Common myeloid progenitor, CD34-positive (primary cell): ENCODE results near the gene MEIS2.

Experiments
- CTCF ChIA-PET: fragments of 350-600 bp; sonication (Branson Sonifier 250); formaldehyde crosslinking; loops from one replicate; lab custom pipeline; 2021; ENCODE audit warnings: antibody characterized with exemption; lab: Charles Lee
- POLR2A ChIA-PET: fragments of 350-600 bp; sonication (Branson Sonifier 250); formaldehyde crosslinking; loops from one replicate; lab custom pipeline; 2021; ENCODE audit warnings: antibody characterized with exemption; lab: Charles Lee
- DNase-seq, 3 donors: peaks; one replicate each; pipeline versions ENCODE4 v3.0.0 to v3.0.0-alpha.2; 2013
- H3K27ac ChIP-seq, 2 experiments: 1 replicate in 1 of 2; 2 replicates in 1 of 2; pipeline ENCODE4 v1.7.0; 2013; ENCODE audit warnings: inconsistent platforms in 2 of 2, low read length in 2 of 2, mild to moderate bottlenecking in 2 of 2, low read depth in 1 of 2, moderate library complexity in 1 of 2; ENCODE audit not compliant: severe bottlenecking in 2 of 2, insufficient read depth in 1 of 2, poor library complexity in 1 of 2
- H3K27me3 ChIP-seq, 5 experiments: replicated peaks in 2 of 5; 1 replicate in 3 of 5; 2 replicates in 2 of 5; pipeline versions ENCODE4 v1.6.1 to v1.7.0; 2013; ENCODE audit warnings: low read length in 4 of 5, mild to moderate bottlenecking in 2 of 5, moderate library complexity in 2 of 5, inconsistent platforms in 1 of 5; ENCODE audit not compliant: insufficient read depth in 5 of 5, control insufficient read depth in 4 of 5
- H3K36me3 ChIP-seq, 4 experiments: 1 replicate in 2 of 4; 2 replicates in 2 of 4; pipeline versions ENCODE4 v1.6.1 to v1.7.0; 2013; ENCODE audit warnings: low read length in 3 of 4, control low read depth in 1 of 4, mild to moderate bottlenecking in 1 of 4; ENCODE audit not compliant: control insufficient read depth in 4 of 4, insufficient read depth in 4 of 4
- H3K4me1 ChIP-seq, 4 experiments: 1 replicate in 3 of 4; 2 replicates in 1 of 4; pipeline versions ENCODE4 v1.6.1 to v1.7.1; 2013; ENCODE audit warnings: low read length in 3 of 4, mild to moderate bottlenecking in 3 of 4, control low read depth in 1 of 4, inconsistent platforms in 1 of 4, moderate library complexity in 1 of 4; ENCODE audit not compliant: control insufficient read depth in 4 of 4, insufficient read depth in 4 of 4; ENCODE audit errors: control extremely low read depth in 1 of 4
- H3K4me3 ChIP-seq, 7 experiments: 1 replicate in 4 of 7; 2 replicates in 3 of 7; pipeline versions ENCODE4 v1.5.1 to v1.7.0; 2013; ENCODE audit warnings: mild to moderate bottlenecking in 7 of 7, low read length in 6 of 7, moderate library complexity in 6 of 7, inconsistent platforms in 2 of 7, low read depth in 2 of 7, control low read depth in 1 of 7; ENCODE audit not compliant: insufficient read depth in 4 of 7, control insufficient read depth in 1 of 7; ENCODE audit errors: extremely low read depth in 1 of 7
- H3K9me3 ChIP-seq, 5 experiments: 1 replicate in 4 of 5; 2 replicates in 1 of 5; pipeline versions ENCODE4 v1.6.1 to v1.7.1; 2013; ENCODE audit warnings: low read length in 4 of 5, mild to moderate bottlenecking in 2 of 5, inconsistent platforms in 1 of 5, low read depth in 1 of 5, moderate library complexity in 1 of 5; ENCODE audit not compliant: control insufficient read depth in 4 of 5, insufficient read depth in 2 of 5; ENCODE audit errors: control extremely low read depth in 1 of 5
- WGBS: methylation state at CpG from one replicate; pipeline ENCODE4 v1.1.5; 2013; ENCODE audit not compliant: insufficient coverage; 5-methylcytosine and 5-hydroxymethylcytosine counted together

The MEIS2 gene

DNA sequence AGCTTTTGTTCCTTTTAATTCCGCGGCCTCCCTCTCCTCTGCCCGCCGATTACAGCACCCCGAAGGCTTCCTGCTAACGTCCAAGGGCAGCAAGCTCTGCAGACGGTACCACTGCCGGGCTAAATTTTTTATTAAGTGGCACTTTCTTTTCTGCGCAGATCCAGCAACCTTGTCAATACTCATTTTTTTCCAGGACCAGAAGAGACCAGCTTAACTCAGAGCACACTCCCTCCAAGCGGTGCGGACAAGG, 542 bp upstream of the MEIS2 start:
- WGBS = 0% methylated on average over 7 of the region's 11 CpGs
- DNase-seq = peak in 2 of 3 donors; percentile 59 to 66
- Histone ChIP-seq H3K9me3 (no peaks in the 10 kb centered on the region), H3K4me3 (peak overlapping the region; percentile 16 to 78 (median 59)), H3K4me1 (peaks cover 0 to 37% (median 32%) of the 10 kb centered on the region in 4 experiments), H3K27me3 (peaks cover 23 to 98% (median 56%) of the 10 kb centered on the region in 5 experiments), H3K27ac (peak overlapping the region in 1 of 2 experiments; percentile 73), H3K36me3 (no peaks in the 10 kb centered on the region)
- POLR2A ChIA-PET = no interaction called here
- CTCF ChIA-PET = interaction anchor here (0.7 to 1.4 kb wide), 3 partner anchors 10 to 217 kb away, joined by 3 to 5 read pairs (median 4); no protein-coding TSS in a partner anchor

DNA sequence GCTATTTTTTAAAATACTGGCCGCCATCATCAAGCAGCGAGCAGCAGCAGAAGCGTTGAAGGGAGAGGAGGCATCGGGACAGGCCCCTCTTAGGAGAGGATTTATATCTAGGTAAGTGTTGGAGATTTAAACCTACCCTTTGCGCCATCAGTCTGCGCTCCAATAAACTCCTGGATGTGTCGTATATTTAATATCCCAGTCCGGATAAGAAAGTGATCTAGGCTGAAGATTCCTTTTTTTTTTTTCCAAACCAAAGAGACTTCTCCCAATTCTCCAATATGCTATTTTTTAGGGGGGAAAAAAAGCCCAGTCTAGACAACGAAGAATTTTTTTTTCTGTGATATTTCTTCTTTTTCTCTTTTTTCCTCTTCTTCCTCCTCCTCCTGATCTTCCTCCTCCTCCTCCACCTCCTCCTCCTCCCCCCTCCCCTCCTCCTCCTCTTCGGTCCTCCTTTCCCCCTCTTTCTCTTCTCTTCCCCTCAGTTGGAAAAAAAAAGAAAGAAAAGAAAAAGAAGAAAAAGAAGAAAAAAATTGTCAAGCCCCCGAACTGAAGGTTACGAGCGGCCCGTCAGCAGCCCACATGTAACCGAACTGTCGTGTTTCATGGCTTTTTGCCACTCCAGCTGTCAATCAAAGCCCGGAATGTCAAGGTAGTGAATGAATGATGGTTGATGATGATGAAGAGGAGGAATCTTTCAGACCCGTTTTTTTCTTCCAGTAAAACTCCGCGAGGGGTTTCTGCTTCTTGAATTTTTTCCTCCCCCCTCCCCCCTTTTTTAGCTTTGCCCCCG, 835 bp downstream of the MEIS2 start:
- 6% methylated on average over 8 of the region's 21 CpGs for WGBS
- no peak for DNase-seq
- POLR2A ChIA-PET = interaction anchor here (0.5 kb wide), 1 partner anchor 1604 kb away, joined by 3 read pairs; no protein-coding TSS in a partner anchor
- Histone ChIP-seq H3K27ac (peak overlapping the region in 1 of 2 experiments; percentile 66), H3K9me3 (no peaks in the 10 kb centered on the region), H3K4me1 (peaks cover 0 to 37% (median 32%) of the 10 kb centered on the region in 4 experiments), H3K4me3 (peak overlapping the region in 6 of 7 experiments; percentile 34 to 78 (median 71)), H3K36me3 (no peaks in the 10 kb centered on the region), H3K27me3 (peaks cover 19 to 97% (median 53%) of the 10 kb centered on the region in 5 experiments)
- CTCF ChIA-PET = interaction anchor here (1.0 kb wide), 1 partner anchor 10 kb away, joined by 5 read pairs; no protein-coding TSS in a partner anchor

DNA sequence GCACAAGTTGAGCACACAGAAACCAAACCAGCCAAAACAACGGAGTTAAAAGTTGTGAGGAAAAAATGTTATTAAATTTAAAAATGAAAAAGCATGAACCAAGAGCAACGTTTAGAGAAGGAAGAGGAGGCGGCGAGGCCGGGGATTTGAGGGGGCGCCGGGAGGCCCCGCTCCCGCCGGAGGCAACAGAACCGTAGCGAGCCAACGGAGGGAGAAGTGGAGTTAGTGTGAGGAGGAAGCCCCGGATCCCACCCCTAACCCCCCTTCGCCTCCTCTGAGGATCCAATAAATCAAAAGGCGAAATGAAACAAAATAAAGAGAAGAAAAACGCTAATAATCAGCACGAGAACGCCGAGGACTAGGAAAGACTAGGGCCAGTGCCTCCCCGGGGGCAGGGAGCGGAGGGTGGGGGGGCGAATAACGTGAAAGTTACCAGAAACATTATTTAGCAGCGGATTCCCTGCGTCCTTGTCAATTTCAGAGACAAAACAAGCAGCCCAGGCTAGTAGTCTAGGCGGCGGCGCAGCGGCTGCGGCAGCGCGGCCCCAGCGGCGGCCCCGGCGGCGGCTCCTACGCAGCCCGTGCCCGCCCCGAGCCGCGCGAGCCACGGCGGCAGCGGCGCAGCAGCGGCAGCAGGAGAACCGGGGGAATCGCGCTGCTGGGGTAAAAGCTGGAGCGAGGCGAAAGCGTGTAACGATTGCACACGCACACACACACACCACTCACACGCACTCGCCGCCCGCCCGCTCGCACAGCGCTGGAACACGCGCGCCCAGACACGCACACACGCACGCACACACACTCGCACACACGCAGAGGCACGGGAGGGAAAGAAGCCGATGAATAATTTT, 1.7 kb downstream of the MEIS2 start:
- H3K27ac ChIP-seq = peak overlapping the region in 1 of 2 experiments; percentile 66
- H3K36me3 ChIP-seq = no peaks in the 10 kb centered on the region
- no peaks in the 10 kb centered on the region for H3K9me3 ChIP-seq
- DNase-seq = peak in 2 of 3 donors; percentile 61 to 73
- CTCF ChIA-PET = interaction anchor here (1.0 kb wide), 1 partner anchor 11 kb away, joined by 5 read pairs; no protein-coding TSS in a partner anchor
- under 1% methylated on average over 47 of the region's 75 CpGs for WGBS
- POLR2A ChIA-PET = no interaction called here
- peak overlapping the region in 6 of 7 experiments; percentile 34 to 76 (median 51) for H3K4me3 ChIP-seq
- peaks cover 0 to 37% (median 32%) of the 10 kb centered on the region in 4 experiments for H3K4me1 ChIP-seq
- peaks cover 19 to 97% (median 55%) of the 10 kb centered on the region in 5 experiments for H3K27me3 ChIP-seq

DNA sequence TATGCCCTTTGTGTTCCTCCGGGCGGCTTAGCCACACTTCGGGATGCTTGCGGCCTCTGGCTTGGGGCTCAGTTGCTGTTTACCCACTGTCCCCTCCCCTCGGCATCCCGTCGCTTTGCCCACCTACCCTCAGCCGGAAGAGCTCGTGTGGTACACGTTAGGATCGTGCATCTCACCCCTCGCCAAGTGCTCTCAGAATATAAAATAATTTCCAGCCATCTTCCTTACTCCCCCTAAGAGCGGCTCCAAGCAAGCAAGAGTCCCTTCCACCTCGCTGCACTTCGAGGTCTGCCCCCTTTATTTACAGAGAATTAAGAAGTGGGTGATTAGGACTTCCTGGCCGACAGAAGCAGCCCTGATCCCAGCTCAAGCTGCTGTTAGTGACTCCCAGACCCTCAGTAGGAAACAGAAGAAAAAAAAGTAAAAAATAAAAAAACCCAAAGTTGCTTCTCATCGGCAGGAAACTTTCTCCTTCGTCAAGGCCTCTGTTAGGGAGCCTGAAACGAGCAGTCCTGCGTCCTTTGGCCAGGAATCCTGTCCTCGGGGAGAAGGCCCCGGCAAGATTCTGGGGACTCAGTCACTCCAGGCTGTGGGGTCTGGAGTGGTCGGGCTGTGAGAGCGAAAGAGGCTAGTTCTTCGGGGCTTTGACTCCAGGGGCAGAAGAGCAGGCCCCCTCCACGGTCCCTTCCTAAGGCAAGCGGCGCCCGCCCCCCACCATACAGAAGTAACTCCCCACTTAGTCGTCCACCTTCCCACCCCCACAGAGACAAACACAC, 3.0 kb downstream of the MEIS2 start:
- H3K36me3 ChIP-seq = no peaks in the 10 kb centered on the region
- no peak overlapping the region for H3K4me3 ChIP-seq
- no peak for DNase-seq
- H3K27me3 ChIP-seq = peaks cover 26 to 96% (median 59%) of the 10 kb centered on the region in 5 experiments
- H3K9me3 ChIP-seq = peaks cover 0 to 2% (median 0%) of the 10 kb centered on the region in 5 experiments
- peak overlapping the region in 1 of 2 experiments; percentile 64 for H3K27ac ChIP-seq
- POLR2A ChIA-PET = no interaction called here
- 6% methylated on average over 22 of the region's 30 CpGs for WGBS
- H3K4me1 ChIP-seq = peaks cover 0 to 37% (median 31%) of the 10 kb centered on the region in 4 experiments
- CTCF ChIA-PET = no interaction called here

DNA sequence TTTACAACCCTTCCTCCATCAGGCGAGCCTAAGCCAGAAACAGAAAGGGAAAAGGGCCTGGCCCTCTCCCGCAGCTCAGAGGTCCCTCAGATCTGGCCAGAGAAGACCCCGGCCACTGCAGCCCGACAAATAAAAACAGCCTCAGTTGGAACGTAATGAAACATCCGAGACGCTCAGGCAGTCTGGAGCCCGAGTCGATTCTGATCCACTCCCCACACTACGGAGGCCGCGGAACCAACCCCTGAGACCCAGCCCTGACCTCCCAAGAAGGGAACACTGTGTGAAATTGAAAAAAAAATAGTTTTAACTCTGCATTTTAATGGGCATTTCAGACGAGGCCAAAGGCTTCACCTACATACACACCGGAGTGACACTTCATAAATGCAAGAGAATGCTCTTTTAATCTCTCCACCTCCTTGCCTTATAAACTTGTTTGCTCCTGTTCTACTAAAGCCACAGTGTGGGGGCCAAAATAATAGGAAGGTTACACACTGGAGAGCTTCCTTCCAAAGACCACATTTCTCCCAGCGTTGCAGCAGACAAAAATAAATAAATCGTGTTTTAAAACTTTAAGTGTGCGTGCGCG, 3.7 kb downstream of the MEIS2 start:
- no peak overlapping the region for H3K27ac ChIP-seq
- peaks cover 30 to 97% (median 62%) of the 10 kb centered on the region in 5 experiments for H3K27me3 ChIP-seq
- 14% methylated on average over 13 of the region's 19 CpGs for WGBS
- peaks cover 0 to 2% (median 0%) of the 10 kb centered on the region in 5 experiments for H3K9me3 ChIP-seq
- no peaks in the 10 kb centered on the region for H3K36me3 ChIP-seq
- ChIA-PET POLR2A (no interaction called here), CTCF (interaction anchor here (0.6 to 1.4 kb wide), 2 partner anchors 15 to 1452 kb away, joined by 3 to 6 read pairs; no protein-coding TSS in a partner anchor)
- H3K4me3 ChIP-seq = no peak overlapping the region
- peaks cover 0 to 35% (median 27%) of the 10 kb centered on the region in 4 experiments for H3K4me1 ChIP-seq
- no peak for DNase-seq
